IMR-90 (cell line): ENCODE data around the gene SKAP1.

Source experiments
- BHLHE40 ChIP-seq: fragments of 150-350 bp; IDR thresholded peaks from 2 replicates; pipeline ENCODE4 v1.6.1; 2016; ENCODE audit warnings: mild to moderate bottlenecking, low read depth, low read length
- CEBPB ChIP-seq: IDR thresholded peaks from 2 replicates; pipeline ENCODE4 v1.6.1; 2012; ENCODE audit warnings: low read depth, low read length, improper control_type of control experiment
- FOS ChIP-seq: fragments of 150-350 bp; IDR thresholded peaks from 2 replicates; pipeline ENCODE4 v1.6.1; 2016; ENCODE audit warnings: low read depth, low read length
- MAFK ChIP-seq: IDR thresholded peaks from 2 replicates; pipeline ENCODE4 v1.6.1; 2012; ENCODE audit warnings: low read depth, low read length, improper control_type of control experiment
- MAZ ChIP-seq: IDR thresholded peaks from 2 replicates; pipeline ENCODE4 v1.6.1; 2012; ENCODE audit warnings: low read depth, mild to moderate bottlenecking, low read length, improper control_type of control experiment, moderate library complexity, borderline replicate concordance
- POLR2A ChIP-seq: IDR thresholded peaks from 2 replicates; pipeline ENCODE4 v1.6.1; 2012; ENCODE audit warnings: mild to moderate bottlenecking, low read depth, low read length
- RAD21 ChIP-seq: IDR thresholded peaks from 2 replicates; pipeline ENCODE4 v1.6.1; 2012; ENCODE audit warnings: low read length, improper control_type of control experiment
- RCOR1 ChIP-seq: IDR thresholded peaks from 2 replicates; pipeline ENCODE4 v1.6.1; 2012; ENCODE audit warnings: mild to moderate bottlenecking, low read length, improper control_type of control experiment; ENCODE audit not compliant: insufficient replicate concordance
- RFX5 ChIP-seq: IDR thresholded peaks from 2 replicates; pipeline ENCODE4 v1.8.0; 2012; ENCODE audit warnings: low read depth, mild to moderate bottlenecking, low read length, moderate library complexity
- SMC3 ChIP-seq: fragments of 150-350 bp; IDR thresholded peaks from 2 replicates; pipeline ENCODE4 v1.6.1; 2016; ENCODE audit warnings: low read depth, mild to moderate bottlenecking, antibody characterized with exemption, low read length, moderate library complexity
- TF ChIP-seq, protein P1 (sequence below): conservative IDR thresholded peaks from 2 replicates; pipeline ENCODE4 v1.5.1; 2012; ENCODE audit warnings: mild to moderate bottlenecking, low read depth, low read length, improper control_type of control experiment
- TF ChIP-seq, protein P2 (sequence below): fragments of 150-350 bp; IDR thresholded peaks from 2 replicates; pipeline ENCODE4 v1.6.1; 2017; ENCODE audit warnings: mild to moderate bottlenecking, antibody characterized with exemption, low read length, low read depth

DNA sequence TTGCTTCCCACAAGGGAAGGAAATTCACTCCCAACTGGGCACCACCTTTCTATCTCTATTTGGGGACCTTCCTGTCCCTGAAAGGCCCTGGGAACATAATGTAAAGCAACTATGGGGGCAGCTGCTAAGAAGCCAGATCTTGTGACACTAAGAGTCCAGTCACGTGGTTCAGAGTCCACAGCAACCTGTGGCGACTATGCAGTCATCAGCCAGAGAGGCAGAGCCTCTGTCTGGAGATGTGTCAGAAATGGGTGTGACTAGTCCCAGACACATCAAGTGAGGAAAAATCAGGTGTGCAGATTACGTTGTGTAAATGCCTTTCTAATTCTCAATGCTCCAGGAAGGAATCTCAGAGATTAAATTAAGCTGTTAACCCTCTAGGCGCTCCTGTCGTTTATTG lies 26.6 kb upstream of the SKAP1 start:
- TF ChIP-seq POLR2A = no peak
- TF ChIP-seq, protein P1, sequence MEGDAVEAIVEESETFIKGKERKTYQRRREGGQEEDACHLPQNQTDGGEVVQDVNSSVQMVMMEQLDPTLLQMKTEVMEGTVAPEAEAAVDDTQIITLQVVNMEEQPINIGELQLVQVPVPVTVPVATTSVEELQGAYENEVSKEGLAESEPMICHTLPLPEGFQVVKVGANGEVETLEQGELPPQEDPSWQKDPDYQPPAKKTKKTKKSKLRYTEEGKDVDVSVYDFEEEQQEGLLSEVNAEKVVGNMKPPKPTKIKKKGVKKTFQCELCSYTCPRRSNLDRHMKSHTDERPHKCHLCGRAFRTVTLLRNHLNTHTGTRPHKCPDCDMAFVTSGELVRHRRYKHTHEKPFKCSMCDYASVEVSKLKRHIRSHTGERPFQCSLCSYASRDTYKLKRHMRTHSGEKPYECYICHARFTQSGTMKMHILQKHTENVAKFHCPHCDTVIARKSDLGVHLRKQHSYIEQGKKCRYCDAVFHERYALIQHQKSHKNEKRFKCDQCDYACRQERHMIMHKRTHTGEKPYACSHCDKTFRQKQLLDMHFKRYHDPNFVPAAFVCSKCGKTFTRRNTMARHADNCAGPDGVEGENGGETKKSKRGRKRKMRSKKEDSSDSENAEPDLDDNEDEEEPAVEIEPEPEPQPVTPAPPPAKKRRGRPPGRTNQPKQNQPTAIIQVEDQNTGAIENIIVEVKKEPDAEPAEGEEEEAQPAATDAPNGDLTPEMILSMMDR = no peak
- TF ChIP-seq RAD21 = no peak
- TF ChIP-seq BHLHE40 = no peak
- no peak for TF ChIP-seq MAZ
- TF ChIP-seq, protein P2, sequence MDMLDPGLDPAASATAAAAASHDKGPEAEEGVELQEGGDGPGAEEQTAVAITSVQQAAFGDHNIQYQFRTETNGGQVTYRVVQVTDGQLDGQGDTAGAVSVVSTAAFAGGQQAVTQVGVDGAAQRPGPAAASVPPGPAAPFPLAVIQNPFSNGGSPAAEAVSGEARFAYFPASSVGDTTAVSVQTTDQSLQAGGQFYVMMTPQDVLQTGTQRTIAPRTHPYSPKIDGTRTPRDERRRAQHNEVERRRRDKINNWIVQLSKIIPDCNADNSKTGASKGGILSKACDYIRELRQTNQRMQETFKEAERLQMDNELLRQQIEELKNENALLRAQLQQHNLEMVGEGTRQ = no peak
- TF ChIP-seq MAFK = no peak
- no peak for TF ChIP-seq SMC3
- no peak for TF ChIP-seq RCOR1
- no peak for TF ChIP-seq CEBPB
- no peak for TF ChIP-seq RFX5
- TF ChIP-seq FOS = no peak
